Thyroid gland (tissue), 4 donors: ENCODE data around the gene TMEM139. TPM values are rescaled to one million over a fixed set of nuclear protein-coding genes. Genes with fewer than 3 reads are reported as not detected.
A peak's percentile ranks its signal among the peaks of the same experiment; 100 is the strongest.
"Not testable (repeated sequence)": the region's sequence is repeated elsewhere in the genome, so short reads cannot be mapped to it uniquely, and the experiment has no call there.

Source experiments
- DNase-seq, 2 donors: peaks; one replicate each; pipeline ENCODE4 v3.0.0-alpha.2; 2019
- H3K27ac ChIP-seq, 3 donors: fragments of 200-600 bp; sonication (generic); 1 replicate in 2 of 3; 2 replicates in 1 of 3; pipeline ENCODE4 v1.5.1; 2016 to 2019; ENCODE audit warnings: mild to moderate bottlenecking in 1 of 3, moderate library complexity in 1 of 3
- H3K27me3 ChIP-seq: fragments of 200-600 bp; sonication (generic); one replicate; pipeline ENCODE4 v1.5.1; 2019
- H3K36me3 ChIP-seq, 2 donors: fragments of 200-600 bp; sonication (generic); one replicate each; pipeline ENCODE4 v1.5.1; 2016 to 2019
- H3K4me1 ChIP-seq, 2 donors: fragments of 200-600 bp; sonication (generic); one replicate each; pipeline ENCODE4 v1.5.1; 2017 to 2019
- H3K4me3 ChIP-seq, 3 donors: fragments of 200-600 bp; sonication (generic); replicated peaks in 1 of 3; 1 replicate in 2 of 3; 2 replicates in 1 of 3; pipeline ENCODE4 v1.5.1; 2016; ENCODE audit warnings: mild to moderate bottlenecking in 1 of 3
- H3K9me3 ChIP-seq: fragments of 200-600 bp; sonication (generic); one replicate; pipeline ENCODE4 v1.5.1; 2017
- CTCF ChIP-seq, 6 experiments: fragments of 200-600 bp in 3 of 6; fragments of 450-650 bp in 3 of 6; sonication (generic) in 3 of 6; IDR thresholded peaks; one replicate each; pipeline ENCODE4 v1.5.1; 2016 to 2019; ENCODE audit warnings: antibody characterized with exemption in 6 of 6, mild to moderate bottlenecking in 2 of 6, inconsistent platforms in 1 of 6, moderate library complexity in 1 of 6
- POLR2A ChIP-seq, 2 donors: fragments of 450-650 bp; IDR thresholded peaks; one replicate each; pipeline ENCODE4 v1.6.1; 2017; ENCODE audit warnings: antibody characterized with exemption in 2 of 2, mild to moderate bottlenecking in 2 of 2, moderate library complexity in 1 of 2
- WGBS, 2 donors: methylation state at CpG; one replicate each; pipeline ENCODE4 v1.1.5; 2017; 5-methylcytosine and 5-hydroxymethylcytosine counted together
- intact Hi-C: fragments of 100-400 bp; cut with DNase I; formaldehyde crosslinking; loops from one replicate; pipeline ENCODE4 v1.15.1; 2023
- total RNA-seq, 4 donors: library from RNA; depleted of rRNA; stranded (reverse); fragments of >200 nt; gene quantifications; one replicate each; pipeline ENCODE4 v1.2.3, GENCODE V29; 2016

The TMEM139 gene
- total RNA-seq, 4 donors from 2014 or later = 6.6 to 50.2 (median 19.6) TPM

- H3K36me3 ChIP-seq = peaks cover 14 to 20% of the 10 kb centered on the region in 2 donors
- peak overlapping the region in 2 of 3 donors; percentile 82 to 83 for H3K27ac ChIP-seq
- peak overlapping the region; percentile 20 to 85 (median 66) for H3K4me3 ChIP-seq
- TF ChIP-seq CTCF (IDR thresholded peaks at IDR 0.05) = no peak
- TF ChIP-seq POLR2A (IDR thresholded peaks at IDR 0.05) = no peak
- no peaks in the 10 kb centered on the region for H3K27me3 ChIP-seq
- 2% methylated on average over 11 of the region's 11 CpGs for WGBS, 2 donors
- no peaks in the 10 kb centered on the region for H3K9me3 ChIP-seq
- H3K4me1 ChIP-seq = peaks cover 9 to 39% of the 10 kb centered on the region in 2 donors
- intact Hi-C loops = loop anchor here (10.0 kb wide), 2 partner anchors 96 to 126 kb away; partner anchors contain the start of gene ZYX
- DNase-seq = no peak
Measured at GRCh38 chr7:143288836-143289235, 4.1 kb downstream of the TMEM139 start.

- peaks cover 9 to 33% of the 10 kb centered on the region in 2 donors for H3K4me1 ChIP-seq
Measured at GRCh38 chr7:143289421-143289820, 4.7 kb downstream of the TMEM139 start.

GRCh38 chr7:143289888-143290287 lies 5.1 kb downstream of the TMEM139 start:
- peaks cover 9 to 28% of the 10 kb centered on the region in 2 donors for H3K4me1 ChIP-seq
- H3K4me3 ChIP-seq, H3K27ac ChIP-seq, H3K27me3 ChIP-seq, H3K9me3 ChIP-seq, DNase-seq: not testable (repeated sequence)
- intact Hi-C loops = loop anchor here (5.0 to 10.0 kb wide), 3 partner anchors 48 to 125 kb away; partner anchors contain the start of gene ZYX
- peaks cover 24 to 27% of the 10 kb centered on the region in 2 donors for H3K36me3 ChIP-seq
- WGBS, 2 donors = 70 to 83% methylated on average over 4 of the region's 4 CpGs

More at GRCh38 chr7:143289421-143289820, 4.7 kb downstream of the TMEM139 start:
- Histone ChIP-seq H3K27me3 (no peaks in the 10 kb centered on the region), H3K9me3 (no peaks in the 10 kb centered on the region), H3K36me3 (peaks cover 20 to 23% of the 10 kb centered on the region in 2 donors), H3K4me3 (peak overlapping the region in 1 of 3 donors; percentile 66), H3K27ac (no peak overlapping the region)
- WGBS, 2 donors = 43% methylated on average over 6 of the region's 6 CpGs
- intact Hi-C loops = loop anchor here (10.0 kb wide), 2 partner anchors 95 to 125 kb away; partner anchors contain the start of gene ZYX
- no peak for DNase-seq
- TF ChIP-seq POLR2A (IDR thresholded peaks at IDR 0.05) = no peak
- no peak for TF ChIP-seq CTCF (IDR thresholded peaks at IDR 0.05)

- H3K9me3 ChIP-seq = no peaks in the 10 kb centered on the region
- DNase-seq = no peak
- TF ChIP-seq CTCF (IDR thresholded peaks at IDR 0.05) (no peak), POLR2A (IDR thresholded peaks at IDR 0.05) (no peak)
- no peak overlapping the region for H3K27ac ChIP-seq
- peaks cover 28 to 31% of the 10 kb centered on the region in 2 donors for H3K36me3 ChIP-seq
- WGBS, 2 donors = 73 to 87% methylated on average over 4 of the region's 4 CpGs
- no peak overlapping the region for H3K4me3 ChIP-seq
- H3K27me3 ChIP-seq = no peaks in the 10 kb centered on the region
- intact Hi-C loops = loop anchor here (5.0 kb wide), 1 partner anchor 48 kb away; no protein-coding TSS in a partner anchor
- H3K4me1 ChIP-seq = peaks cover 9 to 24% of the 10 kb centered on the region in 2 donors
Measured at GRCh38 chr7:143290293-143290692, 5.5 kb downstream of the TMEM139 start.

GRCh38 chr7:143292876-143293275 lies 8.1 kb downstream of the TMEM139 start:
- H3K4me3 ChIP-seq = no peak overlapping the region
- intact Hi-C loops = loop anchor here (5.0 kb wide), 1 partner anchor 51 kb away; no protein-coding TSS in a partner anchor
- TF ChIP-seq POLR2A (IDR thresholded peaks at IDR 0.05) = no peak
- no peak for DNase-seq
- no peaks in the 10 kb centered on the region for H3K27me3 ChIP-seq
- peaks cover 36% of the 10 kb centered on the region in 2 donors for H3K36me3 ChIP-seq
- H3K4me1 ChIP-seq = peaks cover 4 to 7% of the 10 kb centered on the region in 2 donors
- H3K9me3 ChIP-seq = no peaks in the 10 kb centered on the region
- WGBS, 2 donors = 97% methylated on average over 5 of the region's 5 CpGs
- H3K27ac ChIP-seq = no peak overlapping the region

- no peak overlapping the region for H3K27ac ChIP-seq
- TF ChIP-seq POLR2A (IDR thresholded peaks at IDR 0.05) (no peak), CTCF (IDR thresholded peaks at IDR 0.05) (no peak)
- intact Hi-C loops = no loop called here
- H3K9me3 ChIP-seq = no peaks in the 10 kb centered on the region
- H3K27me3 ChIP-seq = no peaks in the 10 kb centered on the region
- H3K4me1 ChIP-seq = no peaks in the 10 kb centered on the region
- peaks cover 49 to 58% of the 10 kb centered on the region in 2 donors for H3K36me3 ChIP-seq
- no peak overlapping the region for H3K4me3 ChIP-seq
- DNase-seq = no peak
Measured at GRCh38 chr7:143295870-143296269, 11.1 kb downstream of the TMEM139 start.
